HG02840 (cell line): ENCODE results near the gene EMC1.
"Not testable (repeated sequence)": the region's sequence is repeated elsewhere in the genome, so short reads cannot be mapped to it uniquely, and the experiment has no call there.

Experiments
- ATAC-seq: cut with Tn5 transposase; IDR thresholded peaks from one replicate; pipeline ENCODE4 v1.9.1; 2021; ENCODE audit warnings: mild to moderate bottlenecking, moderate library complexity, moderate number of reproducible peaks; ENCODE audit not compliant: unreplicated experiment, low FRiP score

The EMC1 gene

DNA sequence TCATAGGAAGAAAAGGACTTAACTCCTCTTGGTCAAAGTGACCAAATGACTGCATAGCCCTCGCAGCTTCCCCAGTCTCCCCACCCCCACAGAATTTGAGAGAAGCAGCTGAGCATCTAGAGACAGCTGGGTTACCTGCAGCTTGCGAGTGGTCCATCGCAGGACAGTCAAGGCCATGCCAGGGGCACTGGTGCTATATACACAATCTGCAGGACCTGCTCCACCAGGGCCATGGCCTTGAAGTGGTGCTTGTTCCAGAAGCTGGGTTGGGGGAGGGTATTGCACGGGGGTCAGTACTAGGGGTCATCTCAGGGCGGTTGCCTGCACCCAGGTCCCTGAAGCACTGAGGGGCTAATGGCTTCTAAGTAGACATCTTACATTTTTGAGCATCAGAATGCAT, 10.7 kb upstream of the EMC1 start:
- no peak for ATAC-seq

DNA sequence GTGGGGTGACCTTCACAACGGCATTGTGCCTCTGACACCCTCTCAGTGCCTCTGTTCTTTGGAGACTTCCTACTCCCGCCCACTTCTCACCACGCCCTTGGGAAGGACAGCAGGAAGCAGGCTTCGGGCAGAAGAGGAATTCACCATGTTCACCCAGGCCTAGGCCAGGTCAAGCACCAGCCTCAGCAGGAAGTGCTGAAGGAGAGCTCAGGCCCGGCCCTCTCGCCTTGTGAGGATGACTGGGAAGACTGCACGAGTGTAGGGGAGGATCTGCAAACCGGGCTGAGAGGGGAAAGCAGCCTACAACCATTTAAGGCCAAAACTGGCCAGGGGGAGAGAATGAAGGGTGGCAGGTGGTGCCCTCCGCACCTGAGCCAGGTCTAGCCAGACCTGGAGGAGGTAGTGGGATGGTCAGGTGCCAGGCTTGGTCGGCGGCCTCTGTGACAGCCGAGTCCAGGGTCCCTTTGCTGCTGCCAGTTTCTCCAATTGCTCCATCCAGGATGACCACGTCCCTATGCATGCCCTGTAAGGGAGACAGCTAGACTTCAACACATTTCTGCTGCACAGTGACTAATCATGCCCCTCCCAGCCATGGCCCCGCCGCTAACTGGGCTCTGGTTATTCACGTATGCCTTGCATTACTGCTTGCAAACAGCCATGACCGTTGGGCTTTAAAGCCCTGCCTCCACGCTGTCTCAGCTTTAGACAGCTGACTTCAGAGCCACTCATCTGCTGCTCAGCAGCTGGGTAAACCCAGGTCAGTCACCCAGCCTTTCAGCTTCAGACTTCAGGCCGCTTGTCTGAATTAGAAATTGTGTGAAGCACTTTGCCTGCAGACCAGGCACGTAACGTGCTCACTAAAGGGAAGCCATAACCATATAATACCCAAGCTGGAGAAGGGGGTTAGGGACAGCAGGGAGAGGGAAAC, 9.2 kb upstream of the EMC1 start:
- no peak for ATAC-seq

DNA sequence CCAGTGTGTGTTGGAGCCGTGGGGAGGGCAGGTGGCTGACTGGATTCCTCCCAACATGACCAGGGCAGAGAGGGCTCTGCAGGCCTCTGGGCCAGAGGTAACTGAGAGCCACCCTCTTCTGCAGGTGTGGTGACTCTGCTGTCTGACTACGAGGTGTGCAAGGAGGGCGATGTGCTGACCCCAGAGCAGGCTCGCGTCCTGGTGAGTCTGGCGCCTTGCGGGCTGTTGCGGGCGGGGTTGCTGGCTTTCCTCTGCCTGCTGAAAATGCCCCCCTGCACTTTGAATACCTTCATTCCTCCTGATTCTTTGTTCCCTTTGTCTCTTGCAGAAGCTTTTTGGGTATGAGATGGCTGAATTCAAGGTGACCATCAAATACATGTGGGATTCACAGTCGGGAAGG, 7.0 kb upstream of the EMC1 start:
- ATAC-seq, result no peak

DNA sequence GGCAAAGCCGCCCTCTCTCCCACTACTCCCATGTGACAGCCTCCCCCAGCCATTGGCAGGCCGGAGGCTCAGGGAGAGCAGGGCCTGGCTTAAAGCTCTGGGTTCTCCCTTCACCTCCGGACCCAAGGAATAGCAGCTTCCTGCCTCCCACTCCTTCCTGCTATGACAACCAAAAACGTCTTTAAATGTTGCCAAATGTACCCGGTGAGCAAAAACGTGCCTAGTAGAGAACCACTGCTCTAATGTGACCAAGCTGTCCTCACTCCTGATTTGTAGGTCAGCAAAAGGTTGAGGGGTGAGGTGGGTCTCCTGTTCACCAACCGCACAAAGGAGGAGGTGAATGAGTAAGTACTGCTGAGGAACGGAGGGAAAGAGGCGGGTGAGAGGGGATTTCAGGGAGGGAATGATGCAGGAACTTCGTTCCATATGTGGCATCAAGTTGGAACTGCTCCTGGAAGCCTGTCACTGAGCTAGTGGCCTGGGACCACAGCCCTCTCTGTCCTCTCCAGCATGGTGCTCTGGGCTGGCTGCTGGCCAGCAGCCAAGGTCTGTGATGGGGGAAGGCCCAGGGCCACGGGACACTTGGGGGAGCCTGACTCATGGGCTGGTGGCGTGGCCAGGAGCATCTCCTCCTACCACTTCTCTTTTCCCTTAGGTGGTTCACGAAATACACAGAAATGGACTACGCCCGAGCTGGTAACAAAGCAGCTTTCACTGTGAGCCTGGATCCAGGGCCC, 6.0 kb upstream of the EMC1 start:
- ATAC-seq, result no peak

DNA sequence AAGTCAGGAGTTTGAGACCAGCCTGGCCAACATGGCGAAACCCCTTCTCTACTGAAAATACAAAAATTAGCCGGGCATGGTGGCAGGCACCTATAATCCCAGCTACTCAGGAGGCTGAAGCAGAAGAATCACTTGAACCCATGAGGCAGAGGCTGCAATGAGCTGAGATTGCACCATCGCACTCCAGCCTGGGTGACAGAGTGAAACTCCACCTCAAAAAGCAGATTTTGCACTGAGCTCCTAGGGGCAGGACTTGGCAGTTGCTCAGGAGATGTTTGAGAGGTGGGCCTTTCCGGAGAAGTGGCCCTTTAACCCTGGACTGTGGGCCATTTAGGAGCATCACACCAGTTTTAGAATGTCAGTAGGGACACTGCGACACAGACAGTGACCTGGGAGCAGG, 5.0 kb upstream of the EMC1 start:
- not testable (repeated sequence) for ATAC-seq

DNA sequence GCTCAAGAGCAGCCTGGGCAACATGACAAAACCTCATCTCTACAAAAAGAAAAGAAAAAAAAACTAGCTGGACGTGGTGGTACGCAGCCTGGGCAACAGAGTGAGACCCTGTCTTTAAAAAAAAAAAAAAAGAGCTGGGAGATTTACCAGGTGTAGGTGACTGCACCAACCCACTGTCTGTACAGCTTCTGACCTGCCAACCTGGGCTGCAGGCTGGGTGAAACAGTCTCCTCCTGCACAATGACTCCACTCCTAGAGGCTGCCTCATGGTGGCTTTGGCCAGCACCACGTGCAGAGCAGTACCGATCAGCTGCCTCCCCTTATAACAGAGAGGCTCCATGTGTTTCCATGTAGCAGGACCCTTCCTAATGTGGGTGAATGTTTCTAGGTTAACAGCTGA, 4.0 kb upstream of the EMC1 start:
- ATAC-seq, result no peak

DNA sequence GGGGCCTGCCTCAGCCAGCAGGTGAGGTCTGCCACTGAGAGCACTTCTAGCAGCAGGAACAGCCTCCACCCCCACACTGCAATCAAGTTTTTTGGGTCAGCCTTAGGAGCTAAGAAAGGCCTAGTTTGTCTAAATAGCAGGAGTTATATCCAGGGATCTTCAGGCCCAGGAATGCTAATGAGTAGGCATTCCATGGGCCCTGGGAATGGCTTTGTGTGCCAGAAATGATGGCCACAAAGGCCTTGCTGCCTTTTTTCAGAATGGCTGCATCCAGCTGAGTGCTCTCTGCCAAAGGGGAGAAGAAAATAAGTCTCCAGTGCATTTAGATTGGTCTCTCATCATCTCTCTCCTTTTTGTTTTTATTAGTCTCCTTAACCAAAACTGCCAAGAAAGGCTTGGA, 3.1 kb upstream of the EMC1 start:
- no peak for ATAC-seq

DNA sequence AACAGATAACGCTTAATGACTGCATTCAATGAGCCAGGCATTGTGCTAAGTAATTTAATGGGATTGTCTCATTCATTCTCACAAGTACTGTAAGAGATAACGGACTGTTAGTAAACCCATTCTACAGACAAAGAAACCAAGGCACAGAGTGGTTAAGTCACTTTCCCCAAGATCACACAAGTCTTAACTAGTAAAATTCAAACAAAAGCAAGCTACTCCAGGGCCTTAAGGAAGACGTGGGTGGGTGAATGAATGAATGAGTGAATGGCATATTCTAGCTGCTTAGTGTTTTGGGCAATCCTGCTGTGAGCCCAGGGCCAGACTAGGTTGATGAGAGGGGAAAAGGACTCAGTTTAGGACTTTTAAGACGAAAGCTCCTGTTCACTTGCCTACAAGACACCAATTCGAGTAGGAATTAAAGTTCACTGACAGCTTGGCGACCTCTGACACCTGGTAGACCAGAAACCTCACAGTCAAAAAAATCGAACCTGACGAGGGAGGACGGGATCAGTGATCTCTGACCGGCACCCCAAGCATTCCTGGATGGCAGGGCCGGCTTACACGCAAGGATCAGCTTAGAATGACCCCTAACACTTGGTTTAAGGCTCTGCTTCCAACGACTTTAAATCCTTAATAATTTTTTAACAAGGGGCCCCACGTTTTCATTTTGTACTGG, 557 bp downstream of the EMC1 start:
- no peak for ATAC-seq

DNA sequence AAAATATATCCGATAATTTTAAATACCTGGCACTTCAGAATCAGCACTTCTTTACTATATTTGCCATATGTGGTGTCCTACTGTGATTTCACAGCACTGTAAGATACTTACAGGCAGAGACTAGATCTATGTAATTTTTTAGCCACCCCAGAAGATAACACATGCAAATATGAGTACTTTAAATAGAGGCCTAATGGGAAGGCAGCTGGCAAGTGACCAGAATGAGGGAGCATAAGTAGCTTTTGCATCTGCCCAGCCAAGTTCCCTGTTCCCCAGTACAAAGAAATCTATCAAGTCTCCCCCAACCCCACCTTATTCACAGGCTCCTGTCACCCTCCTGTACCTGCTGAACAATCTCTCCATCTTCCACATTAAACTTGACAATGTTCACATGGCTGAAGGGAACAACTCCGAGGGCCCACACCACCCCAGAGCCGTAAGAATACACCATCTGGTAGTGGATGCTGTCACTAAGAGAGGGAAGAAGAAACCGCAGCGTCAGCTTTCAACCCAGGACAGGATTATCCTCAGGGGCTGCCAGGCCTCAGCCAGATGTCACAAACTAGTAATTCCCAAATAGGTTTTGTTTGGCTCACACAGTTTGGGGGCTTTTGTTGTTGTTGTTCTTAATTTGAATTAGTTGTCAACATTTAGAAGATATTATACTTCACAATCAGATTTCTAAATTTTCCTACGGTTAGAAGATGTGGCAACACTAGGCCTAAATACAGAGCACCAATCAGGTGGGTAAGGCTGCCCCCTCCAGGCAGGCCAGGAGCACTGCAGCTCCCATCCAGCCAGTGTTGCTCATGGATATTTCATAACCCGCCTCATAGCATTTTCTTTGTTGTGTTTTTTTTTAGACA, 10.4 kb downstream of the EMC1 start:
- ATAC-seq, result no peak

DNA sequence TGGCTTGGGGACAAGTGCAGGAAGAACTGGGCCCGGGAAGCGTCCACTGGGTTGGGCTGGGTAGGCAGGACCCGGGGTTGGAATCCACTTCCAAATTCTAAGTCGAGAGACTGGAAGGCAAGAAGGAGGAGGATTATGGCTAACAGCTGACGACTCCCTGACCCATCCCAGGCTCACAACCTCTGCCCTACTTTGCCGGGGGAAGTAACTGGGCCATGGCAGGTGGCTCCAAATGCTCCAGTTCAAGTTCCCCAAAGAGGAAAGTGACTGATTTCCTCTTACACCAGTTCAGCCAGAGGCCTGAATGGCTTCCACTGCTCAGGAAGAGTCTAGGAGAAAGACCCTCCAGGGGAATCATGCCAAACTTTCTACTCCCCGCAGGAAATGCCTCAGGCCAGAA, 11.4 kb downstream of the EMC1 start:
- ATAC-seq, result no peak

DNA sequence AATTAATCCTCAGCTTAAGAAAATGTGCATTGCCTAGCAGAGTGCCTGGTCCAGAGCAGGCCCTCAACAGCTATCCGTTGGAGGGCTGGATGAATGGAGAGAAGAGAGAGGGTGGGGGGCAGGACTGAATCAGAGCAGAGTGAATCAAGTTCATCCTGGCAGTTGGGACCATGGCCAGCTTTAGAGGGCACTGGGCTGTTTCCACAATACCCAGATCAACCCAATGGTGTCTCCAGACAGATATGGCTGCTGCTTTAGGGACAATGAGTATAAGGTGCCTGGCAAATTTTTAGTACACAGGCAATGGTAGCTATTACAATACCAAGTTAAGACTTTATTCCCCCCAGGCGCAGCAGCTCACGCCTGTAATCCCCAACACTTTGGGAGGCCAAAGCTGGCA, 17.1 kb downstream of the EMC1 start:
- no peak for ATAC-seq

DNA sequence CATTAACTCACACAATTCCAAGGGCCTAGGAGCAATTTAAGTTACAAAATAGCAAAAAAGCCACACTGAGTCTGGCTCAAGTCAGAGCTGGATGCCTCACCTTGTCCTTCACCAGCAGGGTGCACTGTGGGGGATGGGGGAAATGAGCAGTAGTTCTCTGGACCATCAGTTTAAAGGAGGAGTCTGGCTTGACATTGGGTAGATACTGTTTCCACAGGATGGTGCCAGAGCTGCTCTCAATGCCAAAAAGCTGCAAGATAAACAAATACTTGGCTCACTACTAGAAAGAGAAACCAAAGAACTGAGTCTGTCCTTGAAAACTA, 18.8 kb downstream of the EMC1 start:
- ATAC-seq, result no peak

DNA sequence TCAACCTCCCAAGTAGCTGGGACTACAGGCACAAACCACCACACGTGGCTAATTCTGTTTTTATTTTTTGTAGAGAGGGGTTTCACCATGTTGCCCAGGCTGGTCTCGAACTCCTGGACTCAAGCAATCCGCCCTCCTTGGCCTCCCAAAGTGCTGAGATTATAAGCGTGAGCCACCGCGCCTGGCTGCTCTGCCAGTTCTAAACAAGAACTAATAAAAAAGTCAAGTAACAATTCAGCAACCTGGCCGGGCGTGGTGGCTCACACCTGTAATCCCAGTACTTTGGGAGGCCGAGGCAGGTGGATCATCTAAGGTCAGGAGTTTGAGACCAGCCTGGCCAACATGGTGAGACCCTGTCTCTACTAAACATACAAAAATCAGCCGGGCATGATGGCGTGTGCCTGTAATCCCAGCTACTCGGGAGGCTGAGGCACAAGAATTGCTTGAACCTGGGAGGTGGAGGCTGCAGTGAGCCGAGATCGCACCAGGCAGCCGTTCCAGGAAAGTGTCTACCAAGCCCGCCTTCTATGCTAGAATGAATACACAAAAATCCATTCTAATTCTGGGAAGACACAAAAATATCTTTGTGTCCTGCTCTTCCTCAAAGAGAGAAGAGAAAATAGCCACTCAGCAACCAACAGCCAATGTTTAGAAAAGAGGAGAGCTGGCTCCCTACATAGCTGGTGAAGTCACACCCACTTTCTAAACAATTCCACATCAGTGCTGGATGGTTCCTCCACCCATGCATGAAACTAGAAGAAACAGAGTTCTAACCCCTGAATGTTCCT, 19.4 kb downstream of the EMC1 start:
- ATAC-seq, result not testable (repeated sequence)

DNA sequence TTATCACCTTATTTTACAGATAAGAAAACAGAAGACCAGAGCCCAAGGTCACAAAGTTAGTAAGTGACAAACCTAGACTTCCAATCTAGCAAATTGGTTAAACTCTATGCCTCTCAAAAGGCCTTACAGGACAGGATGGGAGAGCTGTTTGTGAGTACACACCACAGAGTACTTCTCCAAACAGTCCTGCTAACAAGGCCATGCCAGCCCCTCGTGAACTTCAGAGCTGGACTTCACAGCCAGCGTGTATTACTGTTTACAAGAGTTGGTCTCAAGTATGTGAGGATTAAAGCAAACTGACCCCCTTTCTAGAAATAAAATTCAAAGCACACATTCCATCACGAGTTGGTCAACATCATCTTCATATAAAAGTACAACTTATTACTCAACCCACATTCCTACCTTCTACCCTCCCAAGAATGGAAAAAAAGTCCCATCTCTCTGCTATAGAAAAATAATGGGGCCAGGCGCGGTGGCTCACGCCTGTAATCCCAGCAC, 21.4 kb downstream of the EMC1 start:
- ATAC-seq, result no peak

DNA sequence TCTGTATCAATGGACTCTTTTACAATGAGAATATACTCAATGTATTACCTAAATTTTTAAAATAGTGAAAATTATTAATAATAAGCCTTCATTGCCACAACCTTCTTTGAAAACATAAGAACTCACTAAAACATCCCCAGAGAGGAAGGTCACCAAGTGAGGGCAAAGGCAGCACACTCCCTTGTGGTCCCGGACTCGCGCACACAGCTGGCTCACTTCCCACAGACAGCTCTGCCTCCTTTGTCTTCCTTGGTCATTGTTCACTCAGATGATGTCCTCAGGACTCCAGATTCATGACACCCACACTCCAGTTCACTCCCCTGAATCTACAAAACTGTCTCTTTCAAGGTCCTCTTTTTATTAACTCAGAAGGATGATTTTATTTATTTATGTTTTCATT, 22.1 kb downstream of the EMC1 start:
- ATAC-seq, result no peak

DNA sequence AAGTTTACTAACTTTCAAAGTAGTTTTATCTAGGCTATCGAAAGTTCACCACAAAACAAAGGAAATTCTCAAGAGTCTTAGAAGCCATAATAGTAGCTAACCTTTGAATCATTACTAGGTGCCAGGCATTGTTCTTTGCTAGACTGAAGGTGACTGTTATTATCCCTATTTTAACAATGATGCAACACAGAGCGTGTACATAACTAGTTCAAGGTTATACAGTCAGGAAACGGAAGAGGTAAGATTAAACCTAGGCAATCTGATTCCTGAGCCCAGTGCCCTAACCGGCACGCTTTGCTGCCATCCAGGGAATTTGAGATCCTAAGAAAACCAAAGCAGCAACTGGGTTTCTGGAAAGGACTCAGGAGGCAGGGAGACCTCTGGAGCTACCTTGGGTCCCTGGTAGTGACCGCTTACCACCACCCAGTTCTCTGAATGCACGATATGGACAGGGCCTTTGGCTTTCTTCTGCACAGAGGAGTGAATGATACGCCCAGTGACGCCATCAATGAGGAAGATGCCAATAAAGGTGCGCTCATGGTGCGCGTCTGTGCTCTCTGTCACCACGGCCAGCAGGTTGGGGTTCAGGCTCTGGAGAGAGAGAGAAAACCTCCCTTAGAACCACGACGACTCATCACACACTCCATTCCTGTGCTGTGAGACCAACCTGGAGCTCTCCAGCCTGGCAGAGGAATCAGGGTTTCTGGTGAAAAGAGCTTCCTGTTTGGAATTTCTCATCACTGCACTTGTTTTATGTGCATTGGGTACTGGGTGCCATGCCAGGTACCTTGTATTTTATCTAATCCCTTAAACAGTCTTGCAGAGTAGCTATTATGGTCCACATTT, 28.1 kb downstream of the EMC1 start:
- no peak for ATAC-seq

DNA sequence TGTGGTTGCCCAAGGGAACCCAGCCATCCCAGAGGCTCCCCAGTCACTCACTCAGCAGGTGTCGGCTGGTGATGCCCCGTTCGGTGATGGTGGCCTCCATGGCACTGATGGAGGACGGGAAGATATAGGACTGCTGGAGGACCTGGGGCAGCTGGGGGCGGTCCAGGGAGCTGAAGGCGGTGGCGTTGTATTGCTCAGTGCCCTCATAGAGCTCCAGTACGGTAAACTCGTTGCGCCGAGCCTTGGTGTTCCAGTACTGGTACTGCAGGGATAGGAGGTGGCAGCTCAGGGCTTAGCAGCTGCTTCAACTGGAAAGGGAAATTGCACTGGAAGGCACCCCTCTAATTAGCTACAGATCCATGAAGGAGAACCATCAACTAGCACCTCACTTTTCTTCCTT, 28.8 kb downstream of the EMC1 start:
- no peak for ATAC-seq

DNA sequence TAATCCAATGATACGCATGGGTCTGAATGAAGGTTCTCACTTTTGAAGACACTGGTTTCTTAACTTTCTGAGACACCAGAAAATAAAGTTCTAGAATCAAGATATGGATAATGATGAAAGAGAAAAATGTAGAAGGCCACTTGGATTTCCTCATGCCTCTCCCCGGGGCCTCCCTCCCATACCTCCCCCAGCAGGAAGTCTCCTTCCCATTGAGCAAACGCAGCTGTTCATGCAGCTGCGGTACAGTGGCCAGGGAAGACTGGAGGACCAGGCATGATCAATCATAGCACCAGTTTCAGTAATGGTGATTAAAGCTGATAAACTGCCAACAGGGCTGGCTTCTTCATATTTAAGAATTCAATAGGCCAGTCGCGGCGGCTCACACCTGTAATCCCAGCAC, 30.3 kb downstream of the EMC1 start:
- ATAC-seq, result no peak
